PC-9 (cell line): ENCODE results near the gene MSI2. TPM values are rescaled to one million over a fixed set of nuclear protein-coding genes. Genes with fewer than 3 reads are reported as not detected.

ENCODE experiments used
- BruUV-seq: library from RNA; stranded (reverse); fragments of 400-500 nt; replicated peaks from 2 replicates; lab custom pipeline; 2021; lab: Mats Ljungman, UMichigan
- CTCF ChIA-PET: fragments of 300-600 bp; sonication (Branson Sonifier 250); formaldehyde crosslinking; loops from one replicate; lab custom pipeline; 2022; ENCODE audit warnings: antibody characterized with exemption; lab: Charles Lee
- POLR2A ChIA-PET: fragments of 300-600 bp; sonication (Branson Sonifier 250); formaldehyde crosslinking; loops from one replicate; lab custom pipeline; 2022; ENCODE audit warnings: antibody characterized with exemption; ENCODE audit not compliant: unreplicated experiment; lab: Charles Lee
- DNase-seq, 2 experiments: peaks; one replicate each; pipeline versions ENCODE4 v3.0.0 to v3.0.0-alpha.2; 2015 to 2022; ENCODE audit warnings: mixed read lengths in 1 of 2
- H2AFZ ChIP-seq: fragments of 200-600 bp; sonication (generic); 2 replicates; pipeline ENCODE4 v1.8.1; 2017; ENCODE audit warnings: antibody characterized with exemption
- H3F3A ChIP-seq: fragments of 200-600 bp; sonication (generic); 2 replicates; pipeline ENCODE4 v1.8.1; 2017; ENCODE audit warnings: antibody characterized with exemption, mild to moderate bottlenecking, low read depth; ENCODE audit not compliant: insufficient read depth
- H3K27ac ChIP-seq: fragments of 200-600 bp; sonication (generic); 2 replicates; pipeline ENCODE4 v1.6.1; 2016; ENCODE audit warnings: mixed run types
- H3K27me3 ChIP-seq: fragments of 200-600 bp; sonication (generic); 2 replicates; pipeline ENCODE4 v1.6.1; 2016; ENCODE audit warnings: low read depth, mixed run types; ENCODE audit not compliant: insufficient read depth
- H3K36me3 ChIP-seq: fragments of 200-600 bp; sonication (generic); 2 replicates; pipeline ENCODE4 v1.6.1; 2016; ENCODE audit warnings: low read depth, mixed run types
- H3K4me1 ChIP-seq: fragments of 200-600 bp; sonication (generic); replicated peaks from 2 replicates; pipeline ENCODE4 v1.6.1; 2016; ENCODE audit warnings: mixed run types; ENCODE audit not compliant: insufficient read depth
- H3K4me2 ChIP-seq: fragments of 200-600 bp; sonication (generic); 2 replicates; pipeline ENCODE4 v1.6.1; 2017; ENCODE audit warnings: mixed run types
- H3K4me3 ChIP-seq: fragments of 200-600 bp; sonication (generic); 2 replicates; pipeline ENCODE4 v1.6.1; 2016; ENCODE audit warnings: mixed run types
- H3K79me2 ChIP-seq: fragments of 200-600 bp; sonication (generic); 2 replicates; pipeline ENCODE4 v1.6.1; 2017; ENCODE audit warnings: low read depth, mixed run types
- H3K9me2 ChIP-seq: fragments of 200-600 bp; sonication (generic); 2 replicates; pipeline ENCODE4 v1.8.1; 2017; ENCODE audit warnings: mild to moderate bottlenecking; ENCODE audit not compliant: insufficient read depth
- H3K9me3 ChIP-seq: fragments of 200-600 bp; sonication (generic); 2 replicates; pipeline ENCODE4 v1.8.1; 2016; ENCODE audit warnings: low read depth; ENCODE audit not compliant: insufficient read depth
- H4K20me1 ChIP-seq: fragments of 200-600 bp; sonication (generic); 2 replicates; pipeline ENCODE4 v1.8.1; 2017; ENCODE audit not compliant: insufficient read depth
- EZH2 ChIP-seq: fragments of 200-600 bp; sonication (generic); IDR thresholded peaks from 2 replicates; pipeline ENCODE4 v1.8.0; 2017; ENCODE audit warnings: antibody characterized with exemption, low read depth
- intact Hi-C: fragments of 100-400 bp; cut with micrococcal nuclease; formaldehyde crosslinking; loops from one replicate; pipeline ENCODE4 v1.10.0; 2022; ENCODE audit not compliant: unreplicated experiment
- total RNA-seq: library from RNA; stranded (reverse); gene quantifications from 2 replicates; pipeline ENCODE4 v1.2.3, GENCODE V29; 2021
- TF ChIP-seq, protein P1 (sequence below): fragments of 200-600 bp; sonication (generic); conservative IDR thresholded peaks from 2 replicates; pipeline ENCODE4 v1.6.1; 2017; ENCODE audit warnings: mixed run types, antibody characterized with exemption, mild to moderate bottlenecking, moderate library complexity

Gene MSI2
- total RNA-seq, 1 experiment from 2014 or later = 15.7 TPM

DNA sequence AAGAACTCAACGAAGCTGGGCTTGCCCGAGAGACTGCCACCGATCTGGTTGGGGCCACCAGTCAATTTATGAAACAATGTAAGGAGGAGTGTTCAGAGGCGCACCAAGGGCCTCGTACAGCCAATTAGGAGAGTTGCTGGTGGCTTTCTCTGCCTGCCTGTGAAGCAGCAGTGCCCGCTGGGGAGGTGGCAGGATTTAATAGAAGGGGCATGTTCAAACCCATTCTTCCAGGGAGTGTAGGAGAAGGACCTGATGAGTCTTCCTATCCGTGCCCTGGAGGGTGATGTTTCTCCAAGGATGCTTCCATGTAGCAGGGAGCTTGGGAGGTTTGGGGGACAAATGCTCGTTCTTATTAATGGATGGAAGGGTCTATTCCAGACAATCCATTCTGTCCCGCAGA is 310.4 kb downstream of the MSI2 start:
- DNase-seq = no peak
- BruUV-seq = no TSS peak
- no peaks in the 10 kb centered on the region for H3K36me3 ChIP-seq
- CTCF ChIA-PET = no interaction called here
- H3K4me1 ChIP-seq = no peaks in the 10 kb centered on the region
- no peaks in the 10 kb centered on the region for H4K20me1 ChIP-seq
- peaks cover 20% of the 10 kb centered on the region for H3K27me3 ChIP-seq
- H3K79me2 ChIP-seq = no peaks in the 10 kb centered on the region
- no peak overlapping the region for H2AFZ ChIP-seq
- intact Hi-C loops = no loop called here
- no peak overlapping the region for H3K4me3 ChIP-seq
- H3K9me3 ChIP-seq = no peaks in the 10 kb centered on the region
- TF ChIP-seq, protein P1, sequence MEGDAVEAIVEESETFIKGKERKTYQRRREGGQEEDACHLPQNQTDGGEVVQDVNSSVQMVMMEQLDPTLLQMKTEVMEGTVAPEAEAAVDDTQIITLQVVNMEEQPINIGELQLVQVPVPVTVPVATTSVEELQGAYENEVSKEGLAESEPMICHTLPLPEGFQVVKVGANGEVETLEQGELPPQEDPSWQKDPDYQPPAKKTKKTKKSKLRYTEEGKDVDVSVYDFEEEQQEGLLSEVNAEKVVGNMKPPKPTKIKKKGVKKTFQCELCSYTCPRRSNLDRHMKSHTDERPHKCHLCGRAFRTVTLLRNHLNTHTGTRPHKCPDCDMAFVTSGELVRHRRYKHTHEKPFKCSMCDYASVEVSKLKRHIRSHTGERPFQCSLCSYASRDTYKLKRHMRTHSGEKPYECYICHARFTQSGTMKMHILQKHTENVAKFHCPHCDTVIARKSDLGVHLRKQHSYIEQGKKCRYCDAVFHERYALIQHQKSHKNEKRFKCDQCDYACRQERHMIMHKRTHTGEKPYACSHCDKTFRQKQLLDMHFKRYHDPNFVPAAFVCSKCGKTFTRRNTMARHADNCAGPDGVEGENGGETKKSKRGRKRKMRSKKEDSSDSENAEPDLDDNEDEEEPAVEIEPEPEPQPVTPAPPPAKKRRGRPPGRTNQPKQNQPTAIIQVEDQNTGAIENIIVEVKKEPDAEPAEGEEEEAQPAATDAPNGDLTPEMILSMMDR = no peak
- TF ChIP-seq EZH2 = no peak
- no peaks in the 10 kb centered on the region; the same call in 1 of the 2 replicates for H3K9me2 ChIP-seq
- H3F3A ChIP-seq = no peaks in the 10 kb centered on the region
- no peak overlapping the region for H3K4me2 ChIP-seq
- no peak overlapping the region for H3K27ac ChIP-seq
- POLR2A ChIA-PET = no interaction called here

DNA sequence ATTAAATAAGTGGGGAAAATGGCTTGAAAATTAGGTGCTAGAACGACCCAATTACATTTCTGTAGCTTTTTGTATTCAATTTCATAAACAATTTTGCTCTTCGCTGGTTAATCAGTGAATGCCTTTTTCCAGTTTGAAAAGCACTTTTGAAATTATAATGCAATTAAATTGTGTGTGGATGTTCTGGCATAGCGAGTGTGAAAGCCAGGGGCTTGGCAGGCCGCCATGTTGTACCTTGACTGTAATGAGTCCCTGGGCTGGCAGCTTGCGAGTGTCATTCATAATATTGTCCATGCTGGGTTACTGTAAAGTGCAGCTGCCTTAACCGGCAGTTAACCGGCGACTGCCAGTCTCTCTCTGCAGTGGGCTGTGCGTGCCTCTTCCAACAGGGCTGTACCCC is 310.9 kb downstream of the MSI2 start:
- intact Hi-C loops = no loop called here
- no peak overlapping the region for H3K4me2 ChIP-seq
- H3K4me3 ChIP-seq = no peak overlapping the region
- H3K27ac ChIP-seq = no peak overlapping the region
- no peaks in the 10 kb centered on the region for H3K9me3 ChIP-seq
- H2AFZ ChIP-seq = no peak overlapping the region
- H3K9me2 ChIP-seq = no peaks in the 10 kb centered on the region; the same call in 1 of the 2 replicates
- H3K27me3 ChIP-seq = peaks cover 20% of the 10 kb centered on the region
- TF ChIP-seq EZH2 = no peak
- TF ChIP-seq, protein P1 = no peak
- H4K20me1 ChIP-seq = no peaks in the 10 kb centered on the region
- ChIA-PET POLR2A (no interaction called here), CTCF (no interaction called here)
- no peaks in the 10 kb centered on the region for H3K79me2 ChIP-seq
- DNase-seq = no peak
- H3K4me1 ChIP-seq = no peaks in the 10 kb centered on the region
- H3K36me3 ChIP-seq = no peaks in the 10 kb centered on the region
- H3F3A ChIP-seq = no peaks in the 10 kb centered on the region
- no TSS peak for BruUV-seq

DNA sequence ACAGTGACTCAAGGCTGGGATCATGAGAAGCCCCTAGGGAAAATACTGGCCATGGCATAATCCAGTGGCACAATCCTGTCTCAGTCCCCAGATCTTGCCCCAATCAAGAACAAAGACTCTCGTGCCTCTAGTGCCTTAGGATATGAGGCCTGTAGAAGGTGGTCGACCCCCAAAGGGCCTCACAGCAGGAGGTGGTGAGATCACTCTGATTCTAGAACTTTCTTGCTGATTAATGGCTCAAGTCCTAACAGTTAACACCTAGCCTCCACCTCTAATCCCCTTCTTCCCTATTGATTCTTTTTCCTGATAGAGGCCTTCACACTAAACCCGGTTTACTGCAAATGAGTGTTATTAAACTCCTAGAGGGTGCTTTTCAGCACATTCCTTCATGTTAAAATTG is 312.0 kb downstream of the MSI2 start:
- no peaks in the 10 kb centered on the region; the same call in 1 of the 2 replicates for H3K9me2 ChIP-seq
- H3F3A ChIP-seq = no peaks in the 10 kb centered on the region
- H4K20me1 ChIP-seq = no peaks in the 10 kb centered on the region
- H3K4me2 ChIP-seq = no peak overlapping the region
- intact Hi-C loops = no loop called here
- H3K27me3 ChIP-seq = peaks cover 20% of the 10 kb centered on the region
- BruUV-seq = no TSS peak
- ChIA-PET POLR2A (no interaction called here), CTCF (no interaction called here)
- H3K79me2 ChIP-seq = no peaks in the 10 kb centered on the region
- H3K9me3 ChIP-seq = no peaks in the 10 kb centered on the region
- no peak overlapping the region for H3K27ac ChIP-seq
- no peaks in the 10 kb centered on the region for H3K36me3 ChIP-seq
- no peaks in the 10 kb centered on the region for H3K4me1 ChIP-seq
- H2AFZ ChIP-seq = no peak overlapping the region
- no peak for DNase-seq
- TF ChIP-seq, protein P1 = no peak
- TF ChIP-seq EZH2 = no peak
- H3K4me3 ChIP-seq = no peak overlapping the region
